ENCODE data around the gene THSD1.

DNA sequence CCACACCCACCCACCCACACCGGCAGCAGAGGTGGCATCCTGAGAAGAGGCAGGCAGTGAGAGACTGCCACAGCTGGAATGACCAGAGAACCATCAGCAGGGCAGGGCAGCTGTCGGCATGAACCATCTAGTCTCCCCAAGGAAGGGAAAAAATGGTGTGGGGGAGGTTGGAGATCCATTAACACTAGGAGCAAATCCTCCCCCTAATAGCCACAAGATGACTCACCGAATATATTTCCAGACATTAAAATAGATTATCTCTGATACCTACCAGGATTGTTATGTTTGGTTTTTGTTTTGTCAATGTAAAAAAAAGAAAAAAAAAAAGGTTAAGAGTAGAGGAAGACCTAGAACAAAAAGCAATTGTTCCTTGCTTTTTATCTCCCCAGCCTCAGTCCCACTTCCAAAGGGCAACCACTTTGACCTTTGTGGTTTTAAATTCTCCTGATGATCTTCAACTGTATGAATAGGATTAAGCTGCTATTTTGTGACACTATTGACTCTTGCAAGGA is 34.2 kb downstream of the THSD1 start:
- TF ChIP-seq EP300 (IDR thresholded peaks at IDR 0.05; ENCODE audit: borderline replicate concordance in 1 of 2, control insufficient read depth in 1 of 2, low read depth in 2 of 2, low read length in 2 of 2) (no peak), NR2C1 (IDR thresholded peaks at IDR 0.05) (no peak), MXI1 (IDR thresholded peaks at IDR 0.05; ENCODE audit: low read depth, low read length) (no peak), EZH2 (IDR thresholded peaks at IDR 0.05; ENCODE audit: borderline replicate concordance, control insufficient read depth, low read depth, low read length) (no peak), GABPA (IDR thresholded peaks at IDR 0.05; ENCODE audit: low read depth) (no peak), EGR1 (IDR thresholded peaks at IDR 0.05; ENCODE audit: borderline replicate concordance in 1 of 2, low read depth in 2 of 2, low read length in 2 of 2) (no peak), ZNF274 (IDR thresholded peaks at IDR 0.05; ENCODE audit: insufficient read depth, insufficient read length) (no peak), CBFB (IDR thresholded peaks at IDR 0.05; ENCODE audit: low read depth) (no peak)
- TF ChIP-seq, protein P1, sequence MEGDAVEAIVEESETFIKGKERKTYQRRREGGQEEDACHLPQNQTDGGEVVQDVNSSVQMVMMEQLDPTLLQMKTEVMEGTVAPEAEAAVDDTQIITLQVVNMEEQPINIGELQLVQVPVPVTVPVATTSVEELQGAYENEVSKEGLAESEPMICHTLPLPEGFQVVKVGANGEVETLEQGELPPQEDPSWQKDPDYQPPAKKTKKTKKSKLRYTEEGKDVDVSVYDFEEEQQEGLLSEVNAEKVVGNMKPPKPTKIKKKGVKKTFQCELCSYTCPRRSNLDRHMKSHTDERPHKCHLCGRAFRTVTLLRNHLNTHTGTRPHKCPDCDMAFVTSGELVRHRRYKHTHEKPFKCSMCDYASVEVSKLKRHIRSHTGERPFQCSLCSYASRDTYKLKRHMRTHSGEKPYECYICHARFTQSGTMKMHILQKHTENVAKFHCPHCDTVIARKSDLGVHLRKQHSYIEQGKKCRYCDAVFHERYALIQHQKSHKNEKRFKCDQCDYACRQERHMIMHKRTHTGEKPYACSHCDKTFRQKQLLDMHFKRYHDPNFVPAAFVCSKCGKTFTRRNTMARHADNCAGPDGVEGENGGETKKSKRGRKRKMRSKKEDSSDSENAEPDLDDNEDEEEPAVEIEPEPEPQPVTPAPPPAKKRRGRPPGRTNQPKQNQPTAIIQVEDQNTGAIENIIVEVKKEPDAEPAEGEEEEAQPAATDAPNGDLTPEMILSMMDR (IDR thresholded peaks at IDR 0.05 in 2 of 3, conservative IDR thresholded peaks at IDR 0.05 in 1 of 3; ENCODE audit: control insufficient read depth in 2 of 3, extremely low read depth in 1 of 3, insufficient read depth in 1 of 3, low read depth in 3 of 3, low read length in 3 of 3): no peak
- TF ChIP-seq, protein P2, sequence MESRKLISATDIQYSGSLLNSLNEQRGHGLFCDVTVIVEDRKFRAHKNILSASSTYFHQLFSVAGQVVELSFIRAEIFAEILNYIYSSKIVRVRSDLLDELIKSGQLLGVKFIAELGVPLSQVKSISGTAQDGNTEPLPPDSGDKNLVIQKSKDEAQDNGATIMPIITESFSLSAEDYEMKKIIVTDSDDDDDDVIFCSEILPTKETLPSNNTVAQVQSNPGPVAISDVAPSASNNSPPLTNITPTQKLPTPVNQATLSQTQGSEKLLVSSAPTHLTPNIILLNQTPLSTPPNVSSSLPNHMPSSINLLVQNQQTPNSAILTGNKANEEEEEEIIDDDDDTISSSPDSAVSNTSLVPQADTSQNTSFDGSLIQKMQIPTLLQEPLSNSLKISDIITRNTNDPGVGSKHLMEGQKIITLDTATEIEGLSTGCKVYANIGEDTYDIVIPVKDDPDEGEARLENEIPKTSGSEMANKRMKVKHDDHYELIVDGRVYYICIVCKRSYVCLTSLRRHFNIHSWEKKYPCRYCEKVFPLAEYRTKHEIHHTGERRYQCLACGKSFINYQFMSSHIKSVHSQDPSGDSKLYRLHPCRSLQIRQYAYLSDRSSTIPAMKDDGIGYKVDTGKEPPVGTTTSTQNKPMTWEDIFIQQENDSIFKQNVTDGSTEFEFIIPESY (IDR thresholded peaks at IDR 0.05): no peak
